ENCODE data around the gene CEACAM18.
"Not testable (repeated sequence)": the region's sequence is repeated elsewhere in the genome, so short reads cannot be mapped to it uniquely, and the experiment has no call there.

CEACAM18 gene

DNA sequence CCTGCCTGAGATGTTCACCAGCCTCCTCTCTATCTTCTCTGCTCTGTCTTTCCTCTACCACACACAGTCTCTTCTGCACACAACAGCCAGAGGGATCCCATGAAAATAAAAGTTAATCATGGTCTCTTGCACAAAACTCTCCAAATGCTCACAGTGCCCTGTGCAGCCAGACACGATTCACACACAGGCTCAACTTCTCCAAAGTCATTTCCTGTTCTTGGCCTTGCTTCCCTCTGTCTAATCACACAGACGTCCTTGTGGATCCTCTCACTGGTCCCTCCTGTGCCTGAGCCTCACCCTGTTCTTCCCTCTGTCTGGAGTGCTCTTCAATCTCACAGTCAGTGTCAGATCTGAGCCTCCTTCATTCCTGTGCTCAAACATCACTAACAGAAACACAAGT lies 15.4 kb downstream of the CEACAM18 start:
- TF ChIP-seq, protein P1, sequence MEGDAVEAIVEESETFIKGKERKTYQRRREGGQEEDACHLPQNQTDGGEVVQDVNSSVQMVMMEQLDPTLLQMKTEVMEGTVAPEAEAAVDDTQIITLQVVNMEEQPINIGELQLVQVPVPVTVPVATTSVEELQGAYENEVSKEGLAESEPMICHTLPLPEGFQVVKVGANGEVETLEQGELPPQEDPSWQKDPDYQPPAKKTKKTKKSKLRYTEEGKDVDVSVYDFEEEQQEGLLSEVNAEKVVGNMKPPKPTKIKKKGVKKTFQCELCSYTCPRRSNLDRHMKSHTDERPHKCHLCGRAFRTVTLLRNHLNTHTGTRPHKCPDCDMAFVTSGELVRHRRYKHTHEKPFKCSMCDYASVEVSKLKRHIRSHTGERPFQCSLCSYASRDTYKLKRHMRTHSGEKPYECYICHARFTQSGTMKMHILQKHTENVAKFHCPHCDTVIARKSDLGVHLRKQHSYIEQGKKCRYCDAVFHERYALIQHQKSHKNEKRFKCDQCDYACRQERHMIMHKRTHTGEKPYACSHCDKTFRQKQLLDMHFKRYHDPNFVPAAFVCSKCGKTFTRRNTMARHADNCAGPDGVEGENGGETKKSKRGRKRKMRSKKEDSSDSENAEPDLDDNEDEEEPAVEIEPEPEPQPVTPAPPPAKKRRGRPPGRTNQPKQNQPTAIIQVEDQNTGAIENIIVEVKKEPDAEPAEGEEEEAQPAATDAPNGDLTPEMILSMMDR (conservative IDR thresholded peaks at IDR 0.05; ENCODE audit: low read depth, low read length), result no peak
- H3K4me3 ChIP-seq (ENCODE audit: low read length), result no peak overlapping the region
- no peak for DNase-seq (ENCODE audit: low read depth)

DNA sequence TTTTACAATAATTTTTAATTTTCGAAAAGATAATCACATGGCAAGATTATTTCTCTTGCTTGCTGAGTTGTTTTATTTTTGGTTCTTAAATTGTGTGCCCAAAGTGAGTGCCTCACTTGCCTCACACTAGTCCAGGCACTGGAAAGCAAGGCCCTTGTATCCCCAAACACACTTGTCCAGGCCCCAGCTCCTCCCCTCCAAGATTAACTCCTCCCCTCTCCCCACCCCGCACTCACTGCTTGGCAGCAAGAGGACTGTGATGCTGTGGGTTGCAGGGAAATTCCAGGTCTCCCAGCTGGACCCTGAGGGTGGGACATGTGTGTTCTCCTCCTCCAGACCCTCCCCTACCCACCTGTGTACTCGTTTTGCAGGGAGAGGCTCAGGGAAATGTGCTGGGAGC lies 19.3 kb downstream of the CEACAM18 start:
- no peak for DNase-seq (ENCODE audit: low read depth)
- H3K4me3 ChIP-seq (ENCODE audit: low read length), result no peak overlapping the region
- TF ChIP-seq, protein P1 (conservative IDR thresholded peaks at IDR 0.05; ENCODE audit: low read depth, low read length), result no peak

DNA sequence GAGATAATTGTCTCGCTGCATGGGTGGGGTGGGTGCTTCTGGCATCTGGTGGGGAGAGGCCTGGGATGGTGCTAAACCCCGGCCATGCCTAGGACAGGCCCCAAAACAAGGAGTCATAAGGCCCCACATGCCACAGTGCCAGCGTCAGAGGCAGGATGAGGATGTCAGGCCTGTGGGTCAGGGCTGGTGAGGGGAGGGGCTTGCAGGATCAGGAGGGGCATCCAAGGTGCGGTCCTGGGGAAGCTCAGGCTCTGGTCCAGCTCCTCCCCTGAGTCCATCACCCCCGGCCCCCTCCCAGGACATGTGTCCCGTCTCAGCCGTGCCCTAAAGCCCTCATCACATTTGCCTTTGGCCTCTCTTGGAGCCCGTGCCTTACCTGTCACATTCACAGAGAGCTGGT lies 22.6 kb downstream of the CEACAM18 start:
- H3K4me3 ChIP-seq (ENCODE audit: low read length), result not testable (repeated sequence)

GRCh38 chr19:51501594-51502263 lies 23.4 kb downstream of the CEACAM18 start, which contains the start of gene SIGLEC12:
TSS of gene SIGLEC12 (minus strand) at chr19:51501800. CDS start at chr19:51501733, 67 bp downstream.
- TF ChIP-seq, protein P1 (conservative IDR thresholded peaks at IDR 0.05; ENCODE audit: low read depth, low read length), result no peak
- no peak within 1 kb of the TSS for H3K4me3 ChIP-seq (ENCODE audit: low read length)
- DNase-seq (ENCODE audit: low read depth), result no peak

More for the DNA sequence above, 22.6 kb downstream of the CEACAM18 start:
- not testable (repeated sequence) for DNase-seq (ENCODE audit: low read depth)

DNA sequence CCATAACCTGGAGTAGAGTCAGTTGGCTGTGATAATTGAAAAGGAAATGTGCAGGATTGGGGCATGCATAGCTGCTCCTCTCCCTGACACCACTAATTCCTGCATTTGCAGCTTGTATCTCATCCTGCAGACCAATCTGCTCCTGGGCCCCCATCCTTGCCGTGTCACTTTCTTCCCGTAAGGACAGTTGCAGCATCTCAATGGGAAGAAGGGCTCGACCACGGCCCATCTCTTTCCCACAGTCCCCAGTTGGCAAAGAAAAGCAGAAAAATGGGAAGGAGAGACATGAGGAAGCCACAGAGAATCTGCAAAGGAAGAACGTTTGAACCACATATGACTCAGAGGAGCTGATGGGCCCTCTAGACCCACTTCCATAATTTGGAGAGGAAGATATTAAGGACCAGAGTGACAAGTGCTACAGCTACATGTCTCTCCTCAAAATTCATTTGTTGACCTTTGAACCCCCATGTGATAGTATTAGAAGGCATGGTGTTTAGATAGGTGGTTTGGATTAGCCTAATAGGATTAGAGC lies 25.0 kb downstream of the CEACAM18 start:
- TF ChIP-seq, protein P1 (conservative IDR thresholded peaks at IDR 0.05; ENCODE audit: low read depth, low read length), result no peak
- H3K4me3 ChIP-seq (ENCODE audit: low read length), result no peak overlapping the region
- no peak for DNase-seq (ENCODE audit: low read depth)

GRCh38 chr19:51503896-51504295 lies 25.6 kb downstream of the CEACAM18 start:
- TF ChIP-seq, protein P1 (conservative IDR thresholded peaks at IDR 0.05; ENCODE audit: low read depth, low read length), result no peak
- no peak for DNase-seq (ENCODE audit: low read depth)
- no peak overlapping the region for H3K4me3 ChIP-seq (ENCODE audit: low read length)

DNA sequence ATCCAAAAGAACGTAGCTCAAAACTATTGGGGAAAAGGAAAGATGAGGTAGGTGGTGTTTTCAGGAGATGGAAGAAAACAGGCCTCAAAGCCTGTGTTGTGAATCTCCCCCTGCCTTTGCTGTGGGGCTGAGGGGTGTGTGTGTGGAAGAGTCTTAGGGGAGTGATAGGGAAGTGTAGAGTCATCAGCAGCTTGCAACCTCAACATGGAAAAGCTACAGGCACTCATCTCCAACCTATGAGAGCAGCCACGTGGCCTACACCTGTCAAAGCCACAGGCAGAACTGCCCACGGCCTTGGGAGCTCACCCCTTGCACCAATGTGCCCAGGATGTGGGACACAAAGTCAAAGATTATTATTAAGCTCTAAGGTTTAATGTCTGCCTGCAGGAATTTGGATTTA lies 27.6 kb downstream of the CEACAM18 start:
- DNase-seq (ENCODE audit: low read depth), result no peak
- TF ChIP-seq, protein P1 (conservative IDR thresholded peaks at IDR 0.05; ENCODE audit: low read depth, low read length), result no peak
- H3K4me3 ChIP-seq (ENCODE audit: low read length), result no peak overlapping the region
